HL-60 (cell line): Measurements from ENCODE around the gene SGCB.

ENCODE experiments used
- DNase-seq, 2 experiments: peaks; one replicate each; pipeline ENCODE4 v3.0.0-alpha.2; 2010 to 2020; ENCODE audit warnings: low read depth in 1 of 2, low spot score in 1 of 2
- H3K27ac ChIP-seq: fragments of 250-450 bp; sonication (Bioruptor Pico); replicated peaks from 2 replicates; pipeline ENCODE4 v1.5.1; 2020; ENCODE audit warnings: mild to moderate bottlenecking, moderate library complexity
- H3K27me3 ChIP-seq: fragments of 250-450 bp; sonication (Bioruptor Pico); 2 replicates; pipeline ENCODE4 v1.5.1; 2021; ENCODE audit warnings: mild to moderate bottlenecking, moderate library complexity; ENCODE audit not compliant: insufficient read depth, poor library complexity, severe bottlenecking
- H3K4me3 ChIP-seq: replicated peaks from 2 replicates; pipeline ENCODE4 v1.5.1; 2011; ENCODE audit warnings: mild to moderate bottlenecking, control low read depth, low read length; ENCODE audit not compliant: insufficient read depth
- CTCF ChIP-seq: IDR thresholded peaks from one replicate; pipeline ENCODE4 v1.5.1; 2011; ENCODE audit warnings: low read length, control low read depth, inconsistent platforms; ENCODE audit not compliant: insufficient read depth
- GABPA ChIP-seq: IDR thresholded peaks from 2 replicates; pipeline ENCODE4 v1.6.1; 2012; ENCODE audit warnings: low read depth
- POLR2AphosphoS5 ChIP-seq: IDR thresholded peaks from 2 replicates; pipeline ENCODE4 v1.6.1; 2012; ENCODE audit warnings: low read depth
- REST ChIP-seq: IDR thresholded peaks from 2 replicates; pipeline ENCODE4 v1.6.1; 2012; ENCODE audit warnings: low read depth; ENCODE audit not compliant: insufficient replicate concordance
- SPI1 ChIP-seq: IDR thresholded peaks from 2 replicates; pipeline ENCODE4 v1.6.1; 2012; ENCODE audit warnings: low read depth, mild to moderate bottlenecking, borderline replicate concordance

SGCB gene

GRCh38 chr4:52032005-52032404 lies 6.1 kb downstream of the SGCB start:
- TF ChIP-seq SPI1 (peak; percentile 88), GABPA (no peak), CTCF (no peak), REST (no peak), POLR2AphosphoS5 (no peak)
- no peak for DNase-seq
- Histone ChIP-seq H3K27ac (no peak overlapping the region), H3K27me3 (peaks cover 3% of the 10 kb centered on the region), H3K4me3 (no peak overlapping the region)

- Histone ChIP-seq H3K27me3 (no peaks in the 10 kb centered on the region), H3K27ac (no peak overlapping the region), H3K4me3 (no peak overlapping the region)
- DNase-seq = no peak
- TF ChIP-seq POLR2AphosphoS5 (no peak), CTCF (no peak), SPI1 (no peak), GABPA (no peak)
Observed at GRCh38 chr4:52028970-52029369, 9.1 kb downstream of the SGCB start.

- Histone ChIP-seq H3K4me3 (no peak within 1 kb of the TSS), H3K27ac (no peak within 1 kb of the TSS), H3K27me3 (no peaks in the 10 kb centered on the region)
- TF ChIP-seq GABPA (no peak), POLR2AphosphoS5 (no peak)
- no peak for DNase-seq
Observed at GRCh38 chr4:52019936-52020657, 18.0 kb downstream of the SGCB start, which contains the start of gene LRRC66. Gene LRRC66, minus strand, starts transcription at chr4:52020363. Its CDS starts 2,750 bp downstream, at chr4:52017613.

- H3K27ac ChIP-seq = no peak overlapping the region
- H3K4me3 ChIP-seq = no peak overlapping the region
- TF ChIP-seq CTCF (no peak), GABPA (no peak), REST (no peak), SPI1 (no peak), POLR2AphosphoS5 (no peak)
- no peaks in the 10 kb centered on the region for H3K27me3 ChIP-seq
- no peak for DNase-seq
Observed at GRCh38 chr4:52017814-52018213, 20.3 kb downstream of the SGCB start.
